Adrenal gland (tissue), 12 donors: Measurements from ENCODE around the gene IGF2. TPM values are rescaled to one million over a fixed set of nuclear protein-coding genes. Genes with fewer than 3 reads are reported as not detected.

Source experiments
- DNase-seq, 7 donors: peaks; one replicate each; pipeline ENCODE4 v3.0.0-alpha.2; 2019 to 2020
- H3K27ac ChIP-seq, 5 donors: fragments of 200-600 bp; sonication (generic) in 4 of 5; 1 replicate in 3 of 5; 2 replicates in 2 of 5; pipeline versions ENCODE4 v1.5.1 to v1.8.0; 2016 to 2020; ENCODE audit warnings: mild to moderate bottlenecking in 1 of 5
- H3K27me3 ChIP-seq: fragments of 200-600 bp; 2 replicates; pipeline ENCODE4 v1.8.0; 2021
- H3K36me3 ChIP-seq, 2 donors: fragments of 200-600 bp; replicated peaks in 1 of 2; 1 replicate in 1 of 2; 2 replicates in 1 of 2; pipeline versions ENCODE4 v1.5.1 to v1.8.0; 2018 to 2022
- H3K4me1 ChIP-seq, 2 donors: fragments of 200-600 bp; replicated peaks in 1 of 2; 1 replicate in 1 of 2; 2 replicates in 1 of 2; pipeline versions ENCODE4 v1.5.1 to v1.8.0; 2018 to 2021
- H3K4me3 ChIP-seq, 4 donors: fragments of 200-600 bp; sonication (generic) in 3 of 4; one replicate each; pipeline ENCODE4 v1.5.1; 2016 to 2018
- H3K9me3 ChIP-seq, 3 donors: fragments of 200-600 bp; sonication (generic) in 1 of 3; replicated peaks in 1 of 3; 1 replicate in 2 of 3; 2 replicates in 1 of 3; pipeline versions ENCODE4 v1.5.1 to v1.8.0; 2016 to 2021
- POLR2A ChIP-seq, 2 donors: fragments of 450-650 bp; IDR thresholded peaks; one replicate each; pipeline ENCODE4 v1.6.1; 2017; ENCODE audit warnings: antibody characterized with exemption in 2 of 2, mild to moderate bottlenecking in 2 of 2, moderate library complexity in 1 of 2
- WGBS, 4 donors: extraction: QIAGEN DNeasy Blood & Tissue Kit in 2 of 4; methylation state at CpG; one replicate each; pipeline versions ENCODE4 v1.1.5 to v1.1.7; 2013 to 2017; 5-methylcytosine and 5-hydroxymethylcytosine counted together
- intact Hi-C, 2 donors: fragments of 100-400 bp; cut with DNase I; formaldehyde crosslinking; loops; one replicate each; pipeline versions ENCODE4 v1.14.1 to v1.15.0; 2022 to 2023
- polyA plus RNA-seq, 3 donors: library from polyadenylated mRNA; stranded (reverse); fragments of 200-250 nt in 2 of 3; fragments of 350-450 nt in 1 of 3; fragmentation: Illumina TruSeq in 1 of 3; extraction: RNeasy Lipid Tissue Mini Kit (QIAGEN cat#74804) in 1 of 3; gene quantifications; one replicate each; pipeline ENCODE4 v1.2.3, GENCODE V29; 2013 to 2014
- total RNA-seq, 9 donors: library from RNA; depleted of rRNA in 4 of 9; stranded (reverse); fragments of >200 nt in 4 of 9; fragments of 120-200 nt in 1 of 9; fragmentation: NEBNext Ultra II Directional in 1 of 9; extraction: Animal tissue kit (Norgen Biotek cat#: 25700) in 1 of 9; gene quantifications; one replicate each; pipeline versions ENCODE4 v1.1.0 to v1.2.4, GENCODE V29; 2013 to 2023
- TF ChIP-seq, protein P1 (sequence below), 6 experiments: fragments of 450-650 bp in 4 of 6; fragments of 200-600 bp in 2 of 6; sonication (generic) in 1 of 6; IDR thresholded peaks; 1 replicate in 5 of 6; 2 replicates in 1 of 6; pipeline versions ENCODE4 v1.5.1 to v1.8.0; 2016 to 2021; ENCODE audit warnings: antibody characterized with exemption in 6 of 6, mild to moderate bottlenecking in 2 of 6, moderate library complexity in 1 of 6
- donor health status: healthy with polysubstance abuse.
- donor health status: Bipolar disorder and iron deficiency.
- donor health status: DM: yes; HTN: yes; CAD: no.
- donor health status: DM: no; HTN: no; CAD: no.
- donor health status: DM: no; HTN: no; CAD: no.
- donor health status: DM: yes; HTN: yes; CAD: no.

Gene IGF2
- total and polyA plus RNA-seq, 12 donors = 41.8 to 693 (median 119) TPM

- peaks cover 11% of the 10 kb centered on the region for H3K27me3 ChIP-seq
- no peak for DNase-seq
- H3K4me1 ChIP-seq = no peaks in the 10 kb centered on the region
- H3K9me3 ChIP-seq = no peaks in the 10 kb centered on the region
- H3K36me3 ChIP-seq = no peaks in the 10 kb centered on the region
- WGBS, 4 donors = 72 to 81% (median 78%) methylated on average over 5 to 9 of the region's 9 CpGs
- H3K4me3 ChIP-seq = no peak overlapping the region
- TF ChIP-seq POLR2A (IDR thresholded peaks at IDR 0.05) = no peak
- TF ChIP-seq, protein P1, sequence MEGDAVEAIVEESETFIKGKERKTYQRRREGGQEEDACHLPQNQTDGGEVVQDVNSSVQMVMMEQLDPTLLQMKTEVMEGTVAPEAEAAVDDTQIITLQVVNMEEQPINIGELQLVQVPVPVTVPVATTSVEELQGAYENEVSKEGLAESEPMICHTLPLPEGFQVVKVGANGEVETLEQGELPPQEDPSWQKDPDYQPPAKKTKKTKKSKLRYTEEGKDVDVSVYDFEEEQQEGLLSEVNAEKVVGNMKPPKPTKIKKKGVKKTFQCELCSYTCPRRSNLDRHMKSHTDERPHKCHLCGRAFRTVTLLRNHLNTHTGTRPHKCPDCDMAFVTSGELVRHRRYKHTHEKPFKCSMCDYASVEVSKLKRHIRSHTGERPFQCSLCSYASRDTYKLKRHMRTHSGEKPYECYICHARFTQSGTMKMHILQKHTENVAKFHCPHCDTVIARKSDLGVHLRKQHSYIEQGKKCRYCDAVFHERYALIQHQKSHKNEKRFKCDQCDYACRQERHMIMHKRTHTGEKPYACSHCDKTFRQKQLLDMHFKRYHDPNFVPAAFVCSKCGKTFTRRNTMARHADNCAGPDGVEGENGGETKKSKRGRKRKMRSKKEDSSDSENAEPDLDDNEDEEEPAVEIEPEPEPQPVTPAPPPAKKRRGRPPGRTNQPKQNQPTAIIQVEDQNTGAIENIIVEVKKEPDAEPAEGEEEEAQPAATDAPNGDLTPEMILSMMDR (IDR thresholded peaks at IDR 0.05) = no peak
- H3K27ac ChIP-seq = no peak overlapping the region
- intact Hi-C loops = no loop called here
Measured at GRCh38 chr11:2092464-2092910, 46.7 kb downstream of the IGF2 start.

- Histone ChIP-seq H3K9me3 (no peaks in the 10 kb centered on the region), H3K4me3 (no peak overlapping the region), H3K4me1 (no peaks in the 10 kb centered on the region), H3K27me3 (peaks cover 11% of the 10 kb centered on the region), H3K27ac (no peak overlapping the region), H3K36me3 (no peaks in the 10 kb centered on the region)
- intact Hi-C loops = no loop called here
- TF ChIP-seq, protein P1 (IDR thresholded peaks at IDR 0.05) = no peak
- no peak for TF ChIP-seq POLR2A (IDR thresholded peaks at IDR 0.05)
- WGBS, 4 donors = 85 to 94% (median 88%) methylated on average over 15 to 18 of the region's 18 CpGs
- DNase-seq = peak in 1 of 7 donors; percentile 3
Measured at GRCh38 chr11:2091786-2092463, 47.3 kb downstream of the IGF2 start.

DNA sequence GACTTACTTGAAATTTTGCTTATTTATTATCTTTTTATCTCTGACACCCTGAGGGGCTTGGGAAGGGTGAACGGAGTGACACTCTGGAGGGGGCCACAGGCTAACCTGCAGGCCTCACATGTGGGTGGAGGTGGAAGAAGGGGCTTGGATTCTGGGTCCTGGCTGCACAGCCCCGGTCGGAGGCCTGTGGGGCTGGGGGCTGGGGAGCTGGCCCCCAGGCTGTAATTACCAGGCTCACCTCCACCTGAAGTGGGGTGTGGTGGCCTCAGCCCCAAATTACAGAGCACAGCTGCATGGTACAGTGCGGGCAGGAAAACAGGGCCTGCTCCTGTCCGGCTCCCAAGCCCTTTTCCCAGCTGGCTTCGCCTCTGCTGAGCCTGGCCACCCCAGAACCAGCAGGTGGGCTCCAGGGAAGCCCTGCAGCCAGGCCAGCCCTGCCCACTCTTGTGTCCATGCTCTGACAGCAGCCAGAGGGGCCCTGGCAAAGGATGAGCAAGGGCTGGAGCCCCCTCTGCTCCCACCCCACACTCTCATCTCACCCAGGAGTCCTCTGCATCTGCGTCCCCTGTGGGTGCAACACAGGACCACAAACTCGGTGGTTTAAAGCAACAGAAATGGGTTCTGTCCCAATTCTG lies 48.0 kb downstream of the IGF2 start:
- Histone ChIP-seq H3K9me3 (no peaks in the 10 kb centered on the region), H3K4me3 (no peak overlapping the region), H3K4me1 (no peaks in the 10 kb centered on the region), H3K27me3 (peaks cover 11% of the 10 kb centered on the region), H3K36me3 (no peaks in the 10 kb centered on the region), H3K27ac (no peak overlapping the region)
- DNase-seq = peak in 1 of 7 donors; percentile 5
- TF ChIP-seq, protein P1 (IDR thresholded peaks at IDR 0.05) = no peak
- WGBS, 4 donors = 76 to 88% (median 85%) methylated on average over 2 to 8 of the region's 8 CpGs
- intact Hi-C loops = no loop called here

DNA sequence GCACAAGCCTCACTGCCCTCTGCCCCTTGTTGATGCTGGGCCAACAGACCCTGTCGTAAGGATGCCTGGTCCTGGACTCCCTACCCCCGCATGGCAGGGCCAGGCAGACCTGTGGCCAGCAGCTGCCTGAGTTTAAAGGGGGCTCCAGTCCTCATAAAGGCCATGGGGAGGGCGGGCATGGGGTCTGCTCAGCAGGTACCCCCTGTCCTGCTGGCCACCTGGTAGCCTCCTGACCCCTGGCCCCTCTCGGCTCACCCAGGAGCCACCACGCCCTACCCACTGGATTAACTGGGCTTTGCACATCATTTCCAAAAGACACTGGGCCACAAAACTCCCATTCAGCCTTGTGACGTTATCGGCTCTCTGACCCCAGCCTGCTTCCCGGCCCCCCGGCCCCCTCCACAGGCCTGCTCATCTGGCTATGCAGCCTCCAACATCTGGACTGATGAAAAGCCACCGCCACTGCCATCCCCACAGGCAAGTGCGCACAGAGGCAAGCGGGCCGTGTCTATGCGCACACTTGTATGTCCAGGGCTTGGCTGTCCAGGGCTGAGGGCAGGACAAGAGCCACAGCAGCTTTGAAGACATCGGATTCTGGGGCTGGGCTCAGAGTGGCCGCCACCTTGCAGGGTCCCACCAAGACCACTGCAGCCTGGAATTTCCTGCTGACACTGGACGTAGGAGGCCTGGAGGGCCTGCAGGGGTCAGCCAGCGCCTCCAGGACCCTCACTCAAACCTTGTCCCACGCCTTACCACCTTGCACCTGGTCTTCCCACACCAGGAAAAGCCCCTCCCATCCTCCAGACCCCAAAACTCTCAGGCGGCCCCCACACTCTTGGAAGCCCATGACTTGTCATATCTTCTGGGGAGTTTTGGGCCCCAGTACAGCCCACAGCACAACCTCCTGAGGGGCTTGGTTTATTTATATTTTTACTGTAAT lies 48.7 kb downstream of the IGF2 start:
- WGBS, 4 donors = 84 to 91% (median 91%) methylated on average over 7 to 20 of the region's 20 CpGs
- no peak overlapping the region for H3K27ac ChIP-seq
- H3K4me3 ChIP-seq = no peak overlapping the region
- TF ChIP-seq, protein P1 (IDR thresholded peaks at IDR 0.05) = no peak
- no peak for TF ChIP-seq POLR2A (IDR thresholded peaks at IDR 0.05)
- intact Hi-C loops = no loop called here
- no peaks in the 10 kb centered on the region for H3K36me3 ChIP-seq
- H3K9me3 ChIP-seq = no peaks in the 10 kb centered on the region
- peaks cover 11% of the 10 kb centered on the region for H3K27me3 ChIP-seq
- DNase-seq = peak in 2 of 7 donors; percentile 11 to 23
- H3K4me1 ChIP-seq = no peaks in the 10 kb centered on the region
